B cell (primary cell): ENCODE measurements around the gene ANKRD11.

Source experiments
- EZH2 ChIP-seq: IDR thresholded peaks from 2 replicates; pipeline ENCODE4 v1.6.1; 2012; ENCODE audit warnings: borderline replicate concordance, low read depth, mild to moderate bottlenecking, moderate library complexity, low read length; ENCODE audit not compliant: insufficient read depth, poor library complexity, severe bottlenecking
- TF ChIP-seq, protein P1 (sequence below): fragments of 200-600 bp; IDR thresholded peaks from one replicate; pipeline ENCODE4 v1.8.0; 2022; ENCODE audit warnings: antibody characterized with exemption, mild to moderate bottlenecking

DNA sequence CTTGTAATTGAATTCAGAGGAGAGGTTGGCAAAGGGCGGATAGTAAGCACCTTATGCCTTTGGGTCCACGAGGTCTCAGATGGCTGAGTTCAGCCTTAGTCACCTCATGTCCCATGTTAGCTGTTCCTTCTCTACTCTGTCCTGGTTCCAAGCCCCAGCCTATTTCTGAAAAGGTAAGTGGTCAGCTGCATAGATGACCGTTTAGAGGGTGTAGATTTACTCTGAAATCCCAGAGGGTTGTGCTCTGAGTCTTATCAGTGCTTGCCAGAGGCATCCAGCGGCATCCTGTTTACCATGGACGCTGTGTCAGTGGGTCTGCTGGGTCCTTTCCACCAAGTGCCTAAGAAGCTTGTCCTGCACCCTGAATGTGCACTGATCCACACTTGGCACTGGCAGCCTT, 271.0 kb downstream of the ANKRD11 start:
- TF ChIP-seq, protein P1, sequence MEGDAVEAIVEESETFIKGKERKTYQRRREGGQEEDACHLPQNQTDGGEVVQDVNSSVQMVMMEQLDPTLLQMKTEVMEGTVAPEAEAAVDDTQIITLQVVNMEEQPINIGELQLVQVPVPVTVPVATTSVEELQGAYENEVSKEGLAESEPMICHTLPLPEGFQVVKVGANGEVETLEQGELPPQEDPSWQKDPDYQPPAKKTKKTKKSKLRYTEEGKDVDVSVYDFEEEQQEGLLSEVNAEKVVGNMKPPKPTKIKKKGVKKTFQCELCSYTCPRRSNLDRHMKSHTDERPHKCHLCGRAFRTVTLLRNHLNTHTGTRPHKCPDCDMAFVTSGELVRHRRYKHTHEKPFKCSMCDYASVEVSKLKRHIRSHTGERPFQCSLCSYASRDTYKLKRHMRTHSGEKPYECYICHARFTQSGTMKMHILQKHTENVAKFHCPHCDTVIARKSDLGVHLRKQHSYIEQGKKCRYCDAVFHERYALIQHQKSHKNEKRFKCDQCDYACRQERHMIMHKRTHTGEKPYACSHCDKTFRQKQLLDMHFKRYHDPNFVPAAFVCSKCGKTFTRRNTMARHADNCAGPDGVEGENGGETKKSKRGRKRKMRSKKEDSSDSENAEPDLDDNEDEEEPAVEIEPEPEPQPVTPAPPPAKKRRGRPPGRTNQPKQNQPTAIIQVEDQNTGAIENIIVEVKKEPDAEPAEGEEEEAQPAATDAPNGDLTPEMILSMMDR, result no peak
- TF ChIP-seq EZH2, result no peak
